Astrocyte (in vitro differentiated cells and primary cell): ENCODE measurements around the gene KLHL17. TPM values are rescaled to one million over a fixed set of nuclear protein-coding genes. Genes with fewer than 3 reads are reported as not detected.
A peak's percentile ranks its signal among the peaks of the same experiment; 100 is the strongest.

Source experiments
- DNase-seq: peaks from one replicate; pipeline ENCODE4 v3.0.0-alpha.2; 2010; ENCODE audit warnings: low read depth
- FAIRE-seq: peaks from 2 replicates; lab custom pipeline; 2011; peaks lifted over from hg19 to GRCh38; lab: Jason Lieb, UNC
- H2AFZ ChIP-seq: 2 replicates; pipeline ENCODE4 v1.6.0; 2012; ENCODE audit warnings: low read depth, low read length, inconsistent platforms
- H3K27ac ChIP-seq: 2 replicates; pipeline ENCODE4 v1.5.1; 2011; ENCODE audit warnings: low read depth, low read length, inconsistent platforms
- H3K27me3 ChIP-seq: 2 replicates; pipeline ENCODE4 v1.6.0; 2011; ENCODE audit warnings: low read length, inconsistent platforms; ENCODE audit not compliant: insufficient read depth
- H3K36me3 ChIP-seq: 2 replicates; pipeline ENCODE4 v1.5.1; 2011; ENCODE audit warnings: low read length, inconsistent platforms; ENCODE audit not compliant: insufficient read depth
- H3K4me1 ChIP-seq: 2 replicates; pipeline ENCODE4 v1.5.1; 2011; ENCODE audit warnings: low read length, inconsistent platforms; ENCODE audit not compliant: insufficient read depth
- H3K4me2 ChIP-seq: 2 replicates; pipeline ENCODE4 v1.6.0; 2012; ENCODE audit warnings: low read length, inconsistent platforms
- H3K4me3 ChIP-seq: 2 replicates; pipeline ENCODE4 v1.5.1; 2011; ENCODE audit warnings: low read depth, mild to moderate bottlenecking, low read length, inconsistent platforms; ENCODE audit not compliant: insufficient read depth
- H3K79me2 ChIP-seq: 2 replicates; pipeline ENCODE4 v1.6.0; 2012; ENCODE audit warnings: mild to moderate bottlenecking, low read length, inconsistent platforms; ENCODE audit not compliant: insufficient read depth
- H3K9ac ChIP-seq: 2 replicates; pipeline ENCODE4 v1.6.0; 2012; ENCODE audit warnings: mild to moderate bottlenecking, low read length, inconsistent platforms
- H3K9me3 ChIP-seq: 2 replicates; pipeline ENCODE4 v1.5.1; 2012; ENCODE audit warnings: low read depth, mild to moderate bottlenecking, low read length, inconsistent platforms; ENCODE audit not compliant: insufficient read depth
- H4K20me1 ChIP-seq: 2 replicates; pipeline ENCODE4 v1.6.0; 2012; ENCODE audit warnings: low read length, inconsistent platforms; ENCODE audit not compliant: insufficient read depth
- H3K27ac Mint-ChIP-seq: one replicate; pipeline ENCODE4 v1.8.0; 2021; ENCODE audit warnings: mild to moderate bottlenecking, mixed read lengths; ENCODE audit not compliant: unreplicated experiment
- H3K27me3 Mint-ChIP-seq: one replicate; pipeline ENCODE4 v1.8.0; 2021; ENCODE audit warnings: low read depth, mixed read lengths; ENCODE audit not compliant: unreplicated experiment
- H3K36me3 Mint-ChIP-seq: one replicate; pipeline ENCODE4 v1.8.0; 2021; ENCODE audit warnings: low read depth, mixed read lengths; ENCODE audit not compliant: unreplicated experiment
- H3K4me1 Mint-ChIP-seq: one replicate; pipeline ENCODE4 v1.8.0; 2021; ENCODE audit warnings: low read depth, mixed read lengths; ENCODE audit not compliant: unreplicated experiment
- H3K4me3 Mint-ChIP-seq: one replicate; pipeline ENCODE4 v1.8.0; 2021; ENCODE audit warnings: mild to moderate bottlenecking, moderate library complexity, mixed read lengths; ENCODE audit not compliant: unreplicated experiment
- H3K9me3 Mint-ChIP-seq: one replicate; pipeline ENCODE4 v1.8.0; 2021; ENCODE audit warnings: mild to moderate bottlenecking, mixed read lengths; ENCODE audit not compliant: unreplicated experiment
- EZH2 ChIP-seq: IDR thresholded peaks from 2 replicates; pipeline ENCODE4 v1.6.1; 2012; ENCODE audit warnings: mild to moderate bottlenecking, low read length, inconsistent platforms; ENCODE audit not compliant: insufficient read depth
- total RNA-seq: library from RNA; stranded (reverse); gene quantifications from 2 replicates; pipeline ENCODE4 v1.2.1, GENCODE V29; 2021
- TF ChIP-seq, protein P1 (sequence below): IDR thresholded peaks from 2 replicates; pipeline ENCODE4 v1.5.1; 2011; ENCODE audit warnings: low read depth, mild to moderate bottlenecking, inconsistent platforms, low read length, moderate library complexity; ENCODE audit not compliant: insufficient read depth

KLHL17 gene
- total RNA-seq, 1 donor from 2014 or later = 25.9 TPM

DNA sequence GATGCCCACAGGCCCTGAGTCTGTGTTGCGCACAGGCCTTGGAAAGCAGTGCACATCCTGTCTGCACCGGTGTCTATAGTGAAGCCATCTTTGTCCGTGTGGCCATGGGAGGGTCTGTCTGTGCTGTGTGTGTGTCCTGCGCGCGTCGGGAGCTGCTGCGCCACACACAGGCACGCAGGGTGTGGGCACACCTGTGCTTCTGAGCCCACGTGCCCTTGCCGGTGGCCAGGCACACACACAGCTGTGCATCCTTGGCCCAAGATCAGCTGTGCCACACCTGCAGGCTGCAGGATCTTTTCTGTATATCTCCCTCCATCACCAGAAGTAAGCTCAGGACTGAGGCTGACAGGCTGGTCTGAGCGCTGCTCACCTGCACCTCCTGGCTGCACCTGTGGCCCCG is 39.9 kb upstream of the KLHL17 start:
- H3K79me2 ChIP-seq = no peaks in the 10 kb centered on the region
- no peak overlapping the region for H3K4me3 Mint-ChIP-seq
- peaks cover 15% of the 10 kb centered on the region for H3K4me1 ChIP-seq
- H3K9me3 Mint-ChIP-seq = no peaks in the 10 kb centered on the region
- H4K20me1 ChIP-seq = peaks cover 6% of the 10 kb centered on the region
- H3K4me3 ChIP-seq = no peak overlapping the region
- no peak overlapping the region for H2AFZ ChIP-seq
- no peak overlapping the region for H3K9ac ChIP-seq
- H3K27me3 ChIP-seq = peaks cover 23% of the 10 kb centered on the region
- DNase-seq = no peak
- no peaks in the 10 kb centered on the region for H3K36me3 Mint-ChIP-seq
- H3K27me3 Mint-ChIP-seq = peaks cover 58% of the 10 kb centered on the region
- H3K4me1 Mint-ChIP-seq = peaks cover 4% of the 10 kb centered on the region
- no peak overlapping the region for H3K27ac Mint-ChIP-seq
- TF ChIP-seq, protein P1, sequence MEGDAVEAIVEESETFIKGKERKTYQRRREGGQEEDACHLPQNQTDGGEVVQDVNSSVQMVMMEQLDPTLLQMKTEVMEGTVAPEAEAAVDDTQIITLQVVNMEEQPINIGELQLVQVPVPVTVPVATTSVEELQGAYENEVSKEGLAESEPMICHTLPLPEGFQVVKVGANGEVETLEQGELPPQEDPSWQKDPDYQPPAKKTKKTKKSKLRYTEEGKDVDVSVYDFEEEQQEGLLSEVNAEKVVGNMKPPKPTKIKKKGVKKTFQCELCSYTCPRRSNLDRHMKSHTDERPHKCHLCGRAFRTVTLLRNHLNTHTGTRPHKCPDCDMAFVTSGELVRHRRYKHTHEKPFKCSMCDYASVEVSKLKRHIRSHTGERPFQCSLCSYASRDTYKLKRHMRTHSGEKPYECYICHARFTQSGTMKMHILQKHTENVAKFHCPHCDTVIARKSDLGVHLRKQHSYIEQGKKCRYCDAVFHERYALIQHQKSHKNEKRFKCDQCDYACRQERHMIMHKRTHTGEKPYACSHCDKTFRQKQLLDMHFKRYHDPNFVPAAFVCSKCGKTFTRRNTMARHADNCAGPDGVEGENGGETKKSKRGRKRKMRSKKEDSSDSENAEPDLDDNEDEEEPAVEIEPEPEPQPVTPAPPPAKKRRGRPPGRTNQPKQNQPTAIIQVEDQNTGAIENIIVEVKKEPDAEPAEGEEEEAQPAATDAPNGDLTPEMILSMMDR = no peak
- TF ChIP-seq EZH2 = no peak
- no peaks in the 10 kb centered on the region for H3K9me3 ChIP-seq
- H3K27ac ChIP-seq = no peak overlapping the region
- H3K36me3 ChIP-seq = no peaks in the 10 kb centered on the region
- FAIRE-seq = no peak
- H3K4me2 ChIP-seq = peak overlapping the region; percentile 65

DNA sequence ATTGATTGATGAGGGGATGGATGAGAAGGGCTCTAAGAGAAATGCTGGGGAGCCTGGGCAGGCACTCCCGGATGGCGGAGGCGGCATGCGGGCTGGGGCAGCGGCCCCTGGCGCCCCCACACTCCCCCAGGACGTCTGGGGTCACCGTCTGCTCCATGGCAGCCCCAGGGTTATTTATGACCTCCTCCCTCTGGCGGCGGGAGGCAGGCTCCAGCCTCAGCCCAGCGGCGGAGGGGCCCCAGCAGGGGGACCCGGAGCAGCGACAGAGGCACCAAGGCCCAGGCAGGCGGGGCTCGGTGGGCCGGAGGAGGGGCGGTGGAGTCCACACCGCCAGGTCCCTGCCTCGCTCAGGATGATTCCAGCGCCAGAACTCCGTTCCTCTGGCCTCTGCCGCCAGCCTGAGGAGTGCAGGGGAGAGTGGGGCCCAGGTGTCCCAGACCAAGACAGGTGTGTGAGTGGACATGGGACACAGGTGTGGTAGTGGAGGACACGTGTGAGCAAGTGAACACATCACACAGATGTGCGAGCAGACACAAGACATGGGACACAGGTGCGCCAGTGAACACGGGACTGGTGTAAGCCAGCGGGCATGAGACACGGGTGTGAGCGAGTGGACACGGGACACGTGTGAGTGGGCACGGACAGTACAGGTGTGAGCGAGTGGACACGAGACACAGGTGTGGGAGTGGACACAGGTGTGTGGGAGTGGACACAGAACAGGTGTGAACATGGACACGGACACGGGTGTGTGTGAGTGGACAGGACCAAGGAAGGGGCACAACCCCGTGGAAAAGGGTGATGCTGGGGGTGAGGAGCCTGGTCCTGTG is 39.2 kb upstream of the KLHL17 start:
- Histone ChIP-seq H3K79me2 (no peaks in the 10 kb centered on the region), H3K4me3 (no peak overlapping the region), H2AFZ (no peak overlapping the region), H4K20me1 (peaks cover 12% of the 10 kb centered on the region), H3K9me3 (no peaks in the 10 kb centered on the region), H3K4me2 (peak overlapping the region; percentile 65), H3K27ac (no peak overlapping the region), H3K9ac (no peak overlapping the region), H3K4me1 (peaks cover 22% of the 10 kb centered on the region), H3K36me3 (no peaks in the 10 kb centered on the region), H3K27me3 (peaks cover 25% of the 10 kb centered on the region)
- no peaks in the 10 kb centered on the region for H3K9me3 Mint-ChIP-seq
- FAIRE-seq (no peak), DNase-seq (peak; percentile 59)
- H3K27ac Mint-ChIP-seq = no peak overlapping the region
- TF ChIP-seq EZH2 = no peak
- TF ChIP-seq, protein P1 = peak; percentile 15
- peaks cover 4% of the 10 kb centered on the region for H3K4me1 Mint-ChIP-seq
- H3K27me3 Mint-ChIP-seq = peaks cover 56% of the 10 kb centered on the region
- H3K4me3 Mint-ChIP-seq = peak overlapping the region; percentile 16
- no peaks in the 10 kb centered on the region for H3K36me3 Mint-ChIP-seq
